Bronchial epithelial cell (primary cell): ENCODE data around the gene RCCD1. TPM values are rescaled to one million over a fixed set of nuclear protein-coding genes. Genes with fewer than 3 reads are reported as not detected.

ENCODE experiments used
- DNase-seq: peaks from one replicate; pipeline ENCODE4 v3.0.0-alpha.2; 2010; ENCODE audit warnings: low read depth
- FAIRE-seq: peaks from 2 replicates; lab custom pipeline; 2011; peaks lifted over from hg19 to GRCh38; lab: Jason Lieb, UNC
- H3K27me3 ChIP-seq: 2 replicates; pipeline ENCODE4 v1.5.1; 2011; ENCODE audit warnings: low read length; ENCODE audit not compliant: control insufficient read depth, insufficient read depth
- H3K36me3 ChIP-seq: 2 replicates; pipeline ENCODE4 v1.5.1; 2011; ENCODE audit warnings: low read length; ENCODE audit not compliant: control insufficient read depth, insufficient read depth
- H3K4me3 ChIP-seq: 2 replicates; pipeline ENCODE4 v1.5.1; 2011; ENCODE audit warnings: mild to moderate bottlenecking, low read depth, low read length, control low read depth
- total RNA-seq: library from RNA; depleted of rRNA; stranded (reverse); fragments of >200 nt; gene quantifications from 2 replicates; pipeline ENCODE4 v1.2.1, GENCODE V29; 2014
- TF ChIP-seq, protein P1 (sequence below): IDR thresholded peaks from 2 replicates; pipeline ENCODE4 v1.5.1; 2011; ENCODE audit warnings: mild to moderate bottlenecking, moderate library complexity, low read length, control low read depth, inconsistent platforms; ENCODE audit not compliant: insufficient read depth, severe bottlenecking

Gene RCCD1
- total RNA-seq, 1 donor from 2014 or later = 11.6 TPM

DNA sequence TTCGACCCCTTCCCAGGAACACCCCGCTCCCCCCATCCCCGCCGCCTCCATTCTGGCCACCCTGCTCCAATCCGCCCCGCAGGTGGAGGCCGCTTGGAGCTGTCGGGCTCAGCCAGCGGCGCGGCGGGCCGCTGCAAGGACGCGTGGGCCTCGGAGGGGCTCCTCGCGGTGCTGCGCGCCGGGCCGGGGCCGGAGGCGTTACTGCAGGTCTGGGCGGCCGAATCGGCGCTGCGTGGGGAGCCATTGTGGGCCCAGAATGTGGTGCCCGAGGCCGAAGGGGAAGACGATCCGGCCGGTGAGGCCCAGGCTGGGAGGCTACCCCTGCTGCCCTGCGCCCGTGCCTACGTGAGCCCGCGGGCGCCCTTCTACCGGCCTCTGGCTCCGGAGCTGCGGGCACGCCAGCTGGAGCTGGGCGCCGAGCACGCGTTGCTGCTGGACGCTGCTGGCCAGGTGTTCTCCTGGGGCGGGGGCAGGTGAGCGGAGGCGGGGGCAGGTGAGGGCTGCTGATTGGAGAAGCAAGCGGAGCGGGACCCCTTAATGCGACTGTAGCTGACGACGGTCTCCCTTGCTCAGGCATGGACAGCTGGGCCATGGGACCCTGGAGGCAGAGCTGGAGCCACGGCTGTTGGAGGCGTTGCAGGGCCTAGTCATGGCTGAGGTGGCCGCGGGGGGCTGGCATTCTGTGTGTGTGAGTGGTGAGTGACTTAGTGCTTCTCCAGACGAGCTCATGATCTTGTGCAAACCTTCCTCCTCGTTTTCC lies 2.5 kb downstream of the RCCD1 start:
- Histone ChIP-seq H3K4me3 (peak overlapping the region; percentile 64), H3K27me3 (no peaks in the 10 kb centered on the region), H3K36me3 (peaks cover 13% of the 10 kb centered on the region)
- FAIRE-seq (peak; percentile 7), DNase-seq (no peak)
- TF ChIP-seq, protein P1, sequence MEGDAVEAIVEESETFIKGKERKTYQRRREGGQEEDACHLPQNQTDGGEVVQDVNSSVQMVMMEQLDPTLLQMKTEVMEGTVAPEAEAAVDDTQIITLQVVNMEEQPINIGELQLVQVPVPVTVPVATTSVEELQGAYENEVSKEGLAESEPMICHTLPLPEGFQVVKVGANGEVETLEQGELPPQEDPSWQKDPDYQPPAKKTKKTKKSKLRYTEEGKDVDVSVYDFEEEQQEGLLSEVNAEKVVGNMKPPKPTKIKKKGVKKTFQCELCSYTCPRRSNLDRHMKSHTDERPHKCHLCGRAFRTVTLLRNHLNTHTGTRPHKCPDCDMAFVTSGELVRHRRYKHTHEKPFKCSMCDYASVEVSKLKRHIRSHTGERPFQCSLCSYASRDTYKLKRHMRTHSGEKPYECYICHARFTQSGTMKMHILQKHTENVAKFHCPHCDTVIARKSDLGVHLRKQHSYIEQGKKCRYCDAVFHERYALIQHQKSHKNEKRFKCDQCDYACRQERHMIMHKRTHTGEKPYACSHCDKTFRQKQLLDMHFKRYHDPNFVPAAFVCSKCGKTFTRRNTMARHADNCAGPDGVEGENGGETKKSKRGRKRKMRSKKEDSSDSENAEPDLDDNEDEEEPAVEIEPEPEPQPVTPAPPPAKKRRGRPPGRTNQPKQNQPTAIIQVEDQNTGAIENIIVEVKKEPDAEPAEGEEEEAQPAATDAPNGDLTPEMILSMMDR = no peak

DNA sequence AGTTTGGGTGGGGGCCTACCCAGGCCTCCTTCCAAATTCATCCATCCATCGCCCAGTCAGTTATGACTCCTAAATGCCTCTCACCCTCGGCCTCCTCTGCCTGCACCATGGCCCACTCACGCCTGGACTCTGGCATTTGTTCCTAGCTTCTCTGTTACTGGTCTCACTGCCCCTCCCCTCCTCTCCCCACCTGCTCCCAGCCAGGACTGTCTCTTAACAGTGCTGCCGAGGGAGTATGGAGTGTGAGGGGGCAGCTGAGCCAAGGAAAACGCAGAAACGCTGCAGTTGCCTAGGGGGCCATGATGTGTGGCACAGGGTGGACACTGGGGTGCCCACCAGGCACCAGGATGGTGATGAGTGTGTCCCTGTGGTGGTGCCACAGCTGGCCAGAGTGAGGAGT lies 3.1 kb downstream of the RCCD1 start:
- no peaks in the 10 kb centered on the region for H3K27me3 ChIP-seq
- no peak for DNase-seq
- H3K36me3 ChIP-seq = peaks cover 11% of the 10 kb centered on the region
- H3K4me3 ChIP-seq = no peak overlapping the region
- no peak for FAIRE-seq
- TF ChIP-seq, protein P1 = no peak

DNA sequence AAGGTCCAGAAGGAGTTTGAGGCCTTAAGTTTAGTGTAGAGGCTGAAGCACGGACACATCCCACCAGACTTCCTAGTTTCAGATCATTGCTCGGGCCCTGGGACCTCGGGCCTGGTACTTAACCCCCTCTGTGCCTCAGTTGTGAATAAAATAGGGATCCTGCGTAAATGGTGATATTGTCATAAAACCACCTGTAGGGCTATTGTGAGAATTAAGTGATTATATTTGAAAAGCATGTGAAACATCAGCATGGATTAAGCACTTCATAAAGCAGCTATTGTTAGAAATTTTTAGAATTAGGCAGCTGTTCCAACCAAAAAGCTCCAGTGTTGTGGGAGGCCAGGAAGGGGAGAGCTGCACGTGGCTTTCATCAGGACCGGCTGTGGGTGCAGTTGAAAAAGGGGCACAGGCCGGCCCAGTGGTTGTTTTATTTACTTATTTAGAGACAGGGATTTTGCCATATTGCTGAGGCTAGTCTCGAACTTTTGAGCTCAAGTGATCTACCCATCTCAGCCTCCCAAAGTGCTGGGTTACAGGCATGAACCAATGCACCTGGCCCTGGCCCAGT lies 4.4 kb downstream of the RCCD1 start:
- Histone ChIP-seq H3K36me3 (peaks cover 7% of the 10 kb centered on the region), H3K27me3 (no peaks in the 10 kb centered on the region), H3K4me3 (no peak overlapping the region)
- FAIRE-seq (no peak), DNase-seq (no peak)
- TF ChIP-seq, protein P1 = no peak

DNA sequence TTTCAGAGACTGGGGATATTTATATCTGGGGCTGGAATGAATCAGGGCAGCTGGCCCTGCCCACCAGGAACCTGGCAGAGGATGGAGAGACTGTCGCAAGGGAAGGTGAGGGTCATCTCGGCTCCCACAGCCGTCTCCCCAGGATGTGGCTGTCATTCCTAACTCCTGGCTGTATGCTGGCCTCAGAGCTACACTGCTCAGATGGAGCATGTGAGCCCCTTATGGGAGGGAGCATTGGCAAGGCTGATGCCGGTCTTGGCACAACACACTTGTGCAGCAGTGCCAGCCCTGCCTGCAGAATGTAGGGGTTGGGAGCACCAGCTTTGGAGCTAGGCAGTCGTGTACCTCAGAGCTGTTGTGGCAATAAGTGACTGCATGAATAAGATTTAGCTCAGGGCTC lies 5.2 kb downstream of the RCCD1 start:
- Histone ChIP-seq H3K4me3 (no peak overlapping the region), H3K27me3 (no peaks in the 10 kb centered on the region), H3K36me3 (peaks cover 7% of the 10 kb centered on the region)
- no peak for FAIRE-seq
- TF ChIP-seq, protein P1 = no peak
- no peak for DNase-seq

DNA sequence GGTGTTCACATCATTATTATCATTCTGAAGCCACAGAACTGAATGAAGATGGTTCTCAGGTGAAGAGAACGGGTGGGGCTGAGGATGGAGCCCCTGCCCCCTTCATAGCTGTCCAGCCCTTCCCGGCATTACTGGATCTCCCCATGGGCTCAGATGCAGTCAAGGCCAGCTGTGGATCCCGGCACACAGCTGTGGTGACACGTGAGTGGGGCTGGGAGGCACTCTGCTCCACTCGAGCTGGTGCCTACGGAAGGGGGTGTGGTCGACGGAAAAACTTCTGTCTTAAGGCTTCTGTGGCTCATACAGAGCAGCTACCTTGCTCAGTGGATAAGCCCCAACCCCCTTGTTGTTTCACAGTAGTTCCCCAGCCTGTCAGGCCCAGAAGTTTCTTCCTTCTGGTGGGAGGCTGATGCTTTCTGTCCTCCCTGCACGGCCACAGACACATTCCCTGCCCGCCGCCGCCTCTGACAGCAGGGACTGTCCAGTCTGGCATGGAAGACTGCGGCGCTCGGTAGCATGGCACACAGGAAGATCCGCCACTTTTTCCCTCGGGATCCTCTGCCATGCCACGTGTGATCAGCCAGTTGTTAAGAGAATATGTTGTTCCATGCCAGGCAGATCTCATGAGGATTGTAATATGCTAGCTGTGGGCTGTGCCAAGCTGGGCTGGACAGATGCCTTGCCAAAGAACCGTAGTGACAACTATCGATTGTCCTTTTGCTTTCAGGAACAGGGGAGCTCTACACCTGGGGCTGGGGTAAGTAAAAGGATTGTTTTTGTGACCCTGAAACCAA lies 5.8 kb downstream of the RCCD1 start:
- TF ChIP-seq, protein P1 = no peak
- DNase-seq (no peak), FAIRE-seq (no peak)
- no peaks in the 10 kb centered on the region for H3K27me3 ChIP-seq
- peaks cover 7% of the 10 kb centered on the region for H3K36me3 ChIP-seq
- H3K4me3 ChIP-seq = no peak overlapping the region
